ENCODE results near the gene CADM3.

DNA sequence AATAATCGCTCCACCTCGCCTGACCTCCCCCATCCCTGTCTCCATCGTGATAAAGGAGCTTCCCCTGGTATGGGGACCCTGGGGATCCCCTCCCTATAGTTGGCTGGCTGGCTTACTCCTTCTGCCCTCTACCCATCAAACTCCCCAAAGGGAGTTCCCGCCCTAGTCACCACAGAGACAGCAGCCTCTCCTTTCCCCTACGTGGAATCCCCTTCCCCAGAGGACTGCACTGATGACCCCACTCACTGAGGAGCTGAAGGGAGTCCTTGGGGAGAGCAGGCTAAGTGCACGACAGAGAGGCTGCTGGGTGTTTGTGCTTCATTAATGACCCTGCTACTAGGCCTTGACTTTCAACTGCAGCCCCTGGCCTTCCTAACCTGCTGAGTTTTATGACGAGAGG is 1.9 kb downstream of the CADM3 start:
- no peak for TF ChIP-seq POLR2A (IDR thresholded peaks at IDR 0.05; ENCODE audit: low read depth, low read length)
- TF ChIP-seq, protein P1, sequence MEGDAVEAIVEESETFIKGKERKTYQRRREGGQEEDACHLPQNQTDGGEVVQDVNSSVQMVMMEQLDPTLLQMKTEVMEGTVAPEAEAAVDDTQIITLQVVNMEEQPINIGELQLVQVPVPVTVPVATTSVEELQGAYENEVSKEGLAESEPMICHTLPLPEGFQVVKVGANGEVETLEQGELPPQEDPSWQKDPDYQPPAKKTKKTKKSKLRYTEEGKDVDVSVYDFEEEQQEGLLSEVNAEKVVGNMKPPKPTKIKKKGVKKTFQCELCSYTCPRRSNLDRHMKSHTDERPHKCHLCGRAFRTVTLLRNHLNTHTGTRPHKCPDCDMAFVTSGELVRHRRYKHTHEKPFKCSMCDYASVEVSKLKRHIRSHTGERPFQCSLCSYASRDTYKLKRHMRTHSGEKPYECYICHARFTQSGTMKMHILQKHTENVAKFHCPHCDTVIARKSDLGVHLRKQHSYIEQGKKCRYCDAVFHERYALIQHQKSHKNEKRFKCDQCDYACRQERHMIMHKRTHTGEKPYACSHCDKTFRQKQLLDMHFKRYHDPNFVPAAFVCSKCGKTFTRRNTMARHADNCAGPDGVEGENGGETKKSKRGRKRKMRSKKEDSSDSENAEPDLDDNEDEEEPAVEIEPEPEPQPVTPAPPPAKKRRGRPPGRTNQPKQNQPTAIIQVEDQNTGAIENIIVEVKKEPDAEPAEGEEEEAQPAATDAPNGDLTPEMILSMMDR (IDR thresholded peaks at IDR 0.05; ENCODE audit: extremely low read depth in 1 of 2, insufficient read depth in 1 of 2, low read depth in 1 of 2, low read length in 2 of 2): no peak
